H1 (cell line): ENCODE data around the gene CDON. TPM values are rescaled to one million over a fixed set of nuclear protein-coding genes. Genes with fewer than 3 reads are reported as not detected.

Experiments used
- CBX5 ChIP-seq: fragments of 300-800, 300-1000 bp; sonication (generic); IDR thresholded peaks from 2 replicates; pipeline ENCODE4 v1.7.1; 2016; ENCODE audit warnings: antibody characterized with exemption, low read length, low read depth
- CTBP2 ChIP-seq: IDR thresholded peaks from 2 replicates; pipeline ENCODE4 v1.7.0; 2011; ENCODE audit warnings: borderline replicate concordance, mild to moderate bottlenecking, moderate library complexity, mixed read lengths, low read length; ENCODE audit not compliant: insufficient read depth, insufficient read length
- CTCF ChIP-seq, 3 experiments: IDR thresholded peaks; 1 replicate in 2 of 3; 2 replicates in 1 of 3; pipeline versions ENCODE4 v1.5.1 to v1.6.1; 2011; ENCODE audit warnings: low read length in 3 of 3, mild to moderate bottlenecking in 3 of 3, inconsistent platforms in 2 of 3, low read depth in 1 of 3, moderate library complexity in 1 of 3; ENCODE audit not compliant: insufficient read depth in 1 of 3; ENCODE audit errors: control extremely low read depth in 1 of 3
- EP300 ChIP-seq, 2 experiments: IDR thresholded peaks; 1 replicate in 1 of 2; 2 replicates in 1 of 2; pipeline ENCODE4 v1.6.1; 2011 to 2012; ENCODE audit warnings: low read depth in 2 of 2, low read length in 2 of 2, mild to moderate bottlenecking in 2 of 2, borderline replicate concordance in 1 of 2, inconsistent platforms in 1 of 2, moderate library complexity in 1 of 2
- SP1 ChIP-seq: IDR thresholded peaks from 2 replicates; pipeline ENCODE4 v1.6.1; 2011; ENCODE audit warnings: low read depth, low read length
- polyA plus RNA-seq, 7 experiments: library from polyadenylated mRNA; depleted of rRNA in 3 of 7; stranded (reverse) in 5 of 7; unstranded in 2 of 7; fragments of >200 nt in 5 of 7; fragments of 200-250 nt in 2 of 7; gene quantifications; 1 replicate in 5 of 7; 2 replicates in 1 of 7; 4 replicates in 1 of 7; pipeline versions ENCODE4 v1.2.1 to v1.2.3, GENCODE V29; 2011 to 2013; ENCODE audit warnings: missing spikeins in 2 of 7, mixed read lengths in 2 of 7
- total RNA-seq: library from RNA; stranded (reverse); fragmentation: NEBNext Ultra II Directional; extraction: Animal tissue kit (Norgen Biotek cat#: 25700); gene quantifications from 2 replicates; pipeline ENCODE4 v1.2.1, GENCODE V29; 2021

Gene CDON
- total and polyA plus RNA-seq, 2 of the 8 experiments (the other 6 are each of a cell fraction or from before 2014, with no cell fraction given), result 11.0 to 32.5 TPM

DNA sequence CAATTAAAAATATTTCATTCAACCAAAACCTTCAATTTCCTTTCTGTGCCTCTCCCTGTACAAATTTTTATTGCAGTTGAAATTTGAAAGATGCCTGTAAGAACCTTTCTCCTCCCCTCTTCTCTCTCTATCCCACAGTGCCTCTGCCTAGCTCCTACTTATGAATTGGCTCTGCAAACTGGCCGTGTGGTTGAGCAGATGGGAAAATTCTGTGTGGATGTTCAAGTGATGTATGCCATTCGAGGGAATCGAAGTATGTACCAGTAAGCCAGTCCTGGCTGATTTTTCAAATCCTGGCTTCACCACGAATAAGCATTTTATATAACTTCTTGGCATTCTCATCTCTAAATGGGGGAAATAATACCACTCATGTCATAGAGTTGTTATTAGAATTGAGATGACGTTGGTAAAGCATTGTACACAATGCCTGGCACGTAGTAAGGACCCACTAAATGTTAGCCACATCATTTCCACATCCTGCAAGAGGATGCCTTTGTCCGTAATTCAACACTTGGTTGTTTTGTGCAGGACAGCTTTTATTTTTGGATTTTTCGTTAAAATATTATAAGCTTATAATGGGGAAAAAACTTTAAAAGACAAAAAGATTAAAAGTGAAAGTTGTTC lies 152.3 kb downstream of the CDON start (continued):
- TF ChIP-seq CTCF (IDR thresholded peaks at IDR 0.05; ENCODE audit: control extremely low read depth in 1 of 3, insufficient read depth in 1 of 3, low read depth in 1 of 3, low read length in 3 of 3) (no peak), SP1 (no peak), CBX5 (no peak), CTBP2 (no peak), EP300 (IDR thresholded peaks at IDR 0.05; ENCODE audit: borderline replicate concordance in 1 of 2, low read depth in 2 of 2, low read length in 2 of 2) (no peak)

Other genes starting within 250 kb of the CDON start
- not detected in 2 replicates for gene PATE4, start 229.6 kb downstream of the CDON start, total RNA-seq
- not detected in 2 replicates for gene PATE4, start 229.6 kb downstream of the CDON start, polyA plus RNA-seq (2011; rRNA removed)
- gene HYLS1, start 175.2 kb downstream of the CDON start, total RNA-seq, result 11.6 and 12.6 TPM in 2 replicates
- 2.3 and 5.1 TPM in 2 replicates for gene HYLS1, start 175.2 kb downstream of the CDON start, polyA plus RNA-seq (2011; rRNA removed)
- gene PUS3, start 159.7 kb downstream of the CDON start, total RNA-seq, result 20.0 and 22.6 TPM in 2 replicates
- gene PUS3, start 159.7 kb downstream of the CDON start, polyA plus RNA-seq (2011; rRNA removed), result 4.8 and 8.7 TPM in 2 replicates
- 16.3 and 17.9 TPM in 2 replicates for gene DDX25, start 158.4 kb downstream of the CDON start, total RNA-seq
- 12.4 and 17.6 TPM in 2 replicates for gene DDX25, start 158.4 kb downstream of the CDON start, polyA plus RNA-seq (2011; rRNA removed)
- not detected in 2 replicates for gene VSIG10L2, start 116.8 kb downstream of the CDON start, total RNA-seq
- gene VSIG10L2, start 116.8 kb downstream of the CDON start, polyA plus RNA-seq (2011; rRNA removed), result not detected in 2 replicates
- 48.2 and 50.7 TPM in 2 replicates for gene RPUSD4, start 148.8 kb upstream of the CDON start, total RNA-seq
- gene RPUSD4, start 148.8 kb upstream of the CDON start, polyA plus RNA-seq (2011; rRNA removed), result 36.1 and 46.7 TPM in 2 replicates
- gene FAM118B, start 148.9 kb upstream of the CDON start, total RNA-seq, result 47.1 and 48.3 TPM in 2 replicates
- 15.5 and 25.3 TPM in 2 replicates for gene FAM118B, start 148.9 kb upstream of the CDON start, polyA plus RNA-seq (2011; rRNA removed)
- 54.3 and 57.6 TPM in 2 replicates for gene SRPRA, start 206.0 kb upstream of the CDON start, total RNA-seq
- 60.3 and 62.0 TPM in 2 replicates for gene SRPRA, start 206.0 kb upstream of the CDON start, polyA plus RNA-seq (2011; rRNA removed)
- gene FOXRED1, start 206.3 kb upstream of the CDON start, total RNA-seq, result 48.5 and 48.8 TPM in 2 replicates
- gene FOXRED1, start 206.3 kb upstream of the CDON start, polyA plus RNA-seq (2011; rRNA removed), result 99.4 and 110 TPM in 2 replicates
- gene TIRAP, start 220.2 kb upstream of the CDON start, total RNA-seq, result 4.5 and 5.3 TPM in 2 replicates
- 5.3 and 5.6 TPM in 2 replicates for gene TIRAP, start 220.2 kb upstream of the CDON start, polyA plus RNA-seq (2011; rRNA removed)
- 24.6 and 24.8 TPM in 2 replicates for gene DCPS, start 241.2 kb upstream of the CDON start, total RNA-seq
- 55.2 and 61.9 TPM in 2 replicates for gene DCPS, start 241.2 kb upstream of the CDON start, polyA plus RNA-seq (2011; rRNA removed)